Mucosa of gallbladder (tissue), 1 donor: ENCODE results near the gene GPBAR1. TPM values are rescaled to one million over a fixed set of nuclear protein-coding genes. Genes with fewer than 3 reads are reported as not detected.

Source experiments
- DNase-seq: peaks from one replicate; pipeline ENCODE4 v3.0.0-alpha.2; 2020; ENCODE audit warnings: low spot score
- total RNA-seq: library from RNA; stranded (reverse); gene quantifications from one replicate; pipeline ENCODE4 v1.2.1, GENCODE V29; 2021
- donor health status: DM: no; HTN: no; CAD: no.

Gene GPBAR1
- total RNA-seq = 49.3 TPM

DNA sequence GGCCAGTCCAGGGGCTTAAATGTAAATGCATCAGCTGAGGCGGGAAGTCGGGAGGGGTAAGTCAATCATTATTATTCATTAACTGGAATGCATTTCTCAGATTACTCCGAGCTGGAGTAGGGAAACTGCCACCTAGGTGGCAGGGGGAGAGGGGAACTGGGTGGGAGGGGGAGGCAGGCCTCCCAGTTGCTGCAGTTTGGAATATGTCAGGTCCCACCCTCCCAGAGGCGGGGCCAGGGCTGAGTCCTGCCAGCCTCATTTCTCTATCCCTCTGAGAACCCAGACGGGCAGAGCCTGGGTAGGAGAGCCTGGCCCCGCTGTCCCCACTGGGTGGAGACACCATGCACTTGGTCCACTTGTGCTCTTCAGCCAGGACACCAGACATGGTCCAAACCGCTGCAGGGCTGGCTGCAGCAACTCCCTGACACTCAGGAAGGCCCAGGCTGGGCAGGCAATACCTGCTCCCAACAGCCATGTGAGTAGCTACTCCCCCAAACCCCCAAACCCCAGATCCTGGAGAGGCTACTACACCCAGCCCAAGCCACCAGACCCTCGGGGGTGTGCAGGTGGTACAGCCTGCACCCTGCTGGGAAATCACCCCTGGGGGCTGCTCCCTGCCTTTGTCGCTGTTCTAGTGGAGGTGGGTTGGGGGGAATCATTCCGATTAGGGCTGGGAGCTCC lies at the start of gene GPBAR1:
GPBAR1 (plus strand) TSS at position 274 of the 681 bp plus-strand sequence. CDS start 1,710 bp downstream, outside the sequence.
- DNase-seq = peak; percentile 64

DNA sequence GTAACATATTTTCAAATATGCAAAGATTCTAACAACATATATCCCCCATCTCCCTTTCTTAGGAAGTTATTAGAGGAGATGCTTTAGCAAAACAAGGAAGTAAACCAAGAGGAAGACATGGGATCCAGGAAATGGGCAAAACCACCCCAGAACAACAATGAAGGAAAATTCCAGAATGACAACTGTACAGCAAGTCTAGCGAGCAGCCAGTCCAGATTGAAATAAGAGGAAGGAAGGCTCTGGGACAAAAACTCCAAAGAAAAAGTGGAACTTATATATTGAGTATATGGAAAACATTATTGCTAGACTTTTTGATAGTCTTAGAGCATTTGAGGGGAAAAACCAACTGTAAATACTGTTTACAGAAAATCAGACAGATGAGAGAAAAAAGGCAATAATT lies 46.7 kb upstream of the GPBAR1 start:
- DNase-seq = no peak

DNA sequence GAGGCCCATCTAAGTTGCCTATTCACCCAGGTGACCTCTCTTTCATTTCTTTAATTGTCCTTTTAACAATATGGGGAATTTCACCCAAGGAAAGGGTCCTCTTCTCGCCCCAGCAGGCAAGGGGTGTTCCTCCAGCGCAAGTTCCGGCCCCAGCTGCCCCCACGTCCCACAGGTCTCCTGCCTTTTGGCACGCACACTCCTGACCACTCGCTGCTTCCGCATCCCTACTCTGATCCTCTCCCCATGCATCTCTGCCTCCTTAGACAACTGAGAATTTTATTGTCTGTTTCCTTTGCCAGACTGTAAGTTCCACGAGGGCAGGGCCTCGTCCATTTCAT lies 44.5 kb upstream of the GPBAR1 start:
- DNase-seq = no peak

DNA sequence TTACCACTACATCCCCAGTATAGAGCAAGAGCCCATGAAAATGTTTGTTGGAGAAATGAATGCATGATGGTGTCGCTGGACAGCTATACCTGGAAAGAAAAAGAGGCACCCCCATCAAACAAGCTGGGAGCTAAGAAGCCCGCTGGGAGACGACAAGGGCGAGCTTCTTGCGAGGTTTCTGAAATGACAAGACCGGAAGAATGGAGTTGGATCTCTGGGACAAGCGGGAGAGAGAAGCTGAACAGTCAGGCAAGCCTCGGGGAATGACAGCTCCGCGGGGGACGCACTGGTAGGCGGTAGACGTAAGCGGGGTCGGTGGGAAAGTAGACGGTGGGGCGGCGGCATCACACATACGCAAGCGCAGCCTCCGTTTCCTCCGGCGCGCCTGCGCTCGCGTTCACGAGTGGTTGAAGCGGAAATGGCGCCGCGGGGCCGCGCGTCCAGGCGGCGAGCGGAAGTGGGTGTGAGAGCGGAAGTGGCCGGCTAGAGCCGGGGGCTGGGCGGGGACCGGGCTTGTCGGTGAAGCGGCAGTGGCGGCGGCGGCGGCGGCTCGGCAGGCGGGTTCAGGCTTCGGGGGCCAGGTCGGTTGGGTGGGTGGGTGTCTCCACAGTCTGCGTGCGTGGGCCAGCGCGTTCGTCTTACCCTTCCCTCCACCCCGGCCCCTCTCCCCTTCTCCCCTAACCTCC lies 44.0 kb upstream of the GPBAR1 start, which contains the start of gene ARPC2:
ARPC2 (plus strand) TSS at position 516 of the 686 bp plus-strand sequence. CDS start 282 bp downstream, outside the sequence.
- peak; percentile 95 for DNase-seq

- peak; percentile 40 for DNase-seq
Measured at GRCh38 chr2:218217360-218218267, 43.2 kb upstream of the GPBAR1 start.

GRCh38 chr2:218218268-218219185 lies 42.3 kb upstream of the GPBAR1 start:
- no peak for DNase-seq

GRCh38 chr2:218219934-218220333 lies 40.9 kb upstream of the GPBAR1 start:
- no peak for DNase-seq

DNA sequence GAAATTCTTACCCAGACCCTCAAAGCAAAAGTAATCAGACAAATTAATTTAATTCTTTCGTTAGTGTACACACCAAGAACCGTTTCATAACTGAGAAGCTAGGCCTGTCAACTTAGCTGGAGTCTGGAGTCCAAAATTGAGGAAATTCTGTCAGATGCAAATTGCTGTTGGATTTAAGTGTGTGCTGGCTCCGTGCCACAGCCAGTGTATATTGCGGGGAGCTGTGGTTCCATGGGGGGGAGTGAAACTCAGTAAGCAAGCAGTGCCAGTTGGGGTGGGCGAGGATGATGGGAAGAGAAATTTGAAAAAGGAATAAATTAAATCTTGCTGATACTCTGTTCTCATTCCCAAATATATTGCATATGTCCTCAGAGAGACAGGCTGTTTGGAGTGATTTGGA lies 39.8 kb upstream of the GPBAR1 start:
- no peak for DNase-seq

GRCh38 chr2:218223046-218223445 lies 37.8 kb upstream of the GPBAR1 start:
- DNase-seq = no peak

DNA sequence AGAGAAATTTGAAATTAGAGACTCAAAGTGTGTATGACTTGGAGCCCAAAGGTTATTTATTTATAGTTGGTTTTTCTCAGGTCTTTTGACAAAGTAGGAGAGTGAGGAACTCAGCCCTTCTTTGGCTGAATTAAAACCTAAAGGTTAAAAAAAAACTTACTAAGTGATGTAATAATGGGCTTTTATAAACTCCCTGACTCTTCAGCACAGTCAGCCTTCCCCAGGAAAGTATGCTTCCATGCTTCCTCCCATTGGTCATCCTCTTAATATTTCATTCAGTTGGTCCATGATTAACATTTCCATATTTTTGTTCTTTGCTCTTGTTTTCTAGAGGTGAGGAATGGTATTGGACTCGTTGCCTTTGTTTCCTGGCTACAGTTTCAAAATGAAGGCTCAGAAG lies 36.6 kb upstream of the GPBAR1 start:
- no peak for DNase-seq

GRCh38 chr2:218226903-218227302 lies 33.9 kb upstream of the GPBAR1 start:
- DNase-seq = no peak

DNA sequence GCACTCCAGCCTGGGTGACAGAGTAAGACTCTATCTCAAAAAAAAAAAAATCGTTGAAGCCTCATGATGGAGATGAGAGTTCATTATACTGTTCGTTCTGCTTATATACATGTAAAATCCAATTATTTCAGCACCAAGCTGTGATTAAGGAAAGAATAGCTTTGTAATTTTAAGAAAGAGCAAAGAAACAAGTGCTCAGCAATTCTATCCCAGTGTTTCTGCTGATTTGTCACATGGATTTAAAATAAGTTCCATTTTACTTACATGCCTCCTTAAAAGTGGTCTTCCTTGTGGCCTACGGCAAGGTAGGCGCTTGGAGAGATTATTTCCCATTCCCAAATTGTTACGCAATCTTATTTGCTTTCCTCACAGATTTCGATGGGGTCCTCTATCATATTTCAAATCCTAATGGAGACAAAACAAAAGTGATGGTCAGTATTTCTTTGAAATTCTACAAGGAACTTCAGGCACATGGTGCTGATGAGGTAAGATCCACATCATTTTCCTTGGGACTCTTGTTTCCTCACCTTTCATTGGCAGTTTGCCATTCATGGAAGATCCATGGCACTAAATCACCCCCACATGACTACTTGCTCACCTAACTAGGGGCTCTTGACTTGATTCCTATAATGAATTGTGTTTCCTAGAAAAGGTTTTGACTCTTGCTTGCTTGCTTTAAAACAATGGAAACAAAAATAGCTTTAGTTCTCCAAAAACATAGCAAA lies 32.3 kb upstream of the GPBAR1 start:
- DNase-seq = no peak

GRCh38 chr2:218229239-218229638 lies 31.6 kb upstream of the GPBAR1 start:
- DNase-seq = peak; percentile 40

DNA sequence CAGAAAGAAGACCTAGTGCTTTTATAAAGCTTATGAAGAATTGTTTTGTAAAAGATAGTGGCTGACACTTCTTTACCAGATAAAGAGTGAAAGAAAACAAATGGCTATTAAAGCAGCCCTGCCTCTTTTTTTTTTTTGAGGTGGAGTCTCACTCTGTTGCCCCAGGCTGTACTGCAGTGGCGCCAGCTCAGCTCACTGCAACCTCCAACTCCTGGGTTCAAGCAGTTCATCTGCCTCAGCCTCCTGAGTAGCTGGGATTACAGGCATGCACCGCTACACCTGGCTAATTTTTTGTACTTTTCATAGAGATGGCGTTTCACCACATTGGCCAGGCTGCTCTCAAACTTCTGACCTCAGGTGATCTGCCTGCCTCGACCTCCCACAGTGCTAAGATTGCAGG lies 31.0 kb upstream of the GPBAR1 start:
- no peak for DNase-seq

- peak; percentile 67 for DNase-seq
Measured at GRCh38 chr2:218230882-218231281, 29.9 kb upstream of the GPBAR1 start.

DNA sequence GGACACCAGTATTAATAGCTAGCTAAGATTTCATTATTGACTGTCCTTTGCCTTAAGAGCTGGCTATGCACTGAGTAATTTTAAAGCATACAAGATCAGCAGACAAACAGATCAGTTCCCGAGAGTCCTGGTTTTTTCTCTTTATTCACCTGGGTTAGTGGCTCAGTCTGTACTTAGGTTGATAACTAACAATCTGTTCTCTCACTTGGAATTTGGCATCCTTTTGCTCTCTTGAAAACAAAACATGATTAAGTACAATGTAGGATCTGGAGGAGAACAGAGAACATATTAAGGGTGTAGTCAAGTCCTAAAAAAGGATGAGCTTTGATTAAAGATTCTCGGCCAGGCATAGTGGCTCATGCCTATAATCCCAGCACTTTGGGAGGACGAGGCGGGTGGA lies 27.3 kb upstream of the GPBAR1 start:
- DNase-seq = no peak

- DNase-seq = no peak
Measured at GRCh38 chr2:218234521-218234920, 26.3 kb upstream of the GPBAR1 start.

DNA sequence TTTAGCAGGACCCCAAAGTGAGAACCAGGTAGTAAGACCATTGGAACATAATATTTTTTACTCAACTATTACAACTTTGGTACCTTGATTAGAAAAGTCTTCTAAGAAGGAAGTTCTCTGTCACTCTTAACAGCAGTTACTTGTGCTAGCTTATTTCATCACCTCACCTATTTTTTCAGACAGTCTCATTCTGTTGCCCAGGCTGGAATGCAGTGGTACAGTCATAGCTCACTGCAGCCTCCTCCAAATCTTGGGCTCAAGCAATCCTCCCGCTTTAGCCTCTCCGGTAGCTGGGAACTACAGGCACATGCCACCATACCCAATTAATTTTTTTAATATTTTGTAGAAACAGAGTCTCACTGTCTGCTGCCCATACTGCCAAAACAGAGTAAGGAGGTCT lies 25.8 kb upstream of the GPBAR1 start:
- DNase-seq = no peak

- no peak for DNase-seq
Measured at GRCh38 chr2:218236829-218237228, 24.0 kb upstream of the GPBAR1 start.

DNA sequence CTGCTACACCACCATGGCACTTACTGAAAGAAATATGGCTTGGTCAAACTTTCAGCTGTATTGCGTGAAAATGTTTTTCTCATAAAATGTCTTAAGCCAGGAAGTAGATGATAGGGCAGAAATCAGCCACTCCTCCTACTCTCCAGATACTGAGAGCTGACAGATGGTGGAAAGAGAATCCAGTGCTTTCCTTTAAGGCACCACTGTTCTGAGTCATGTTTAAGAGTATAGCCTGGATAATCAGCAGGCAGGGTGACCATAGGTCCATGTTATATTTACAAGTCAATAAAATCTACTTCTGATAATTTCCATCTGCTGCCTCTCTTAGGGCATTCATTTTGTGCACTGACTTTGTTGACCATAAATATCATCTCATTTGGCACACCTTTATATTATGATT lies 21.9 kb upstream of the GPBAR1 start:
- DNase-seq = no peak

GRCh38 chr2:218244204-218244603 lies 16.6 kb upstream of the GPBAR1 start:
- no peak for DNase-seq
